CD1c-positive myeloid dendritic cell (primary cell): ENCODE data around the gene SFXN1.
"Not testable (repeated sequence)": the region's sequence is repeated elsewhere in the genome, so short reads cannot be mapped to it uniquely, and the experiment has no call there.

Source experiments
- DNase-seq: peaks from one replicate; pipeline ENCODE4 v3.0.0-alpha.2; 2016; ENCODE audit errors: extremely low spot score

SFXN1 gene

DNA sequence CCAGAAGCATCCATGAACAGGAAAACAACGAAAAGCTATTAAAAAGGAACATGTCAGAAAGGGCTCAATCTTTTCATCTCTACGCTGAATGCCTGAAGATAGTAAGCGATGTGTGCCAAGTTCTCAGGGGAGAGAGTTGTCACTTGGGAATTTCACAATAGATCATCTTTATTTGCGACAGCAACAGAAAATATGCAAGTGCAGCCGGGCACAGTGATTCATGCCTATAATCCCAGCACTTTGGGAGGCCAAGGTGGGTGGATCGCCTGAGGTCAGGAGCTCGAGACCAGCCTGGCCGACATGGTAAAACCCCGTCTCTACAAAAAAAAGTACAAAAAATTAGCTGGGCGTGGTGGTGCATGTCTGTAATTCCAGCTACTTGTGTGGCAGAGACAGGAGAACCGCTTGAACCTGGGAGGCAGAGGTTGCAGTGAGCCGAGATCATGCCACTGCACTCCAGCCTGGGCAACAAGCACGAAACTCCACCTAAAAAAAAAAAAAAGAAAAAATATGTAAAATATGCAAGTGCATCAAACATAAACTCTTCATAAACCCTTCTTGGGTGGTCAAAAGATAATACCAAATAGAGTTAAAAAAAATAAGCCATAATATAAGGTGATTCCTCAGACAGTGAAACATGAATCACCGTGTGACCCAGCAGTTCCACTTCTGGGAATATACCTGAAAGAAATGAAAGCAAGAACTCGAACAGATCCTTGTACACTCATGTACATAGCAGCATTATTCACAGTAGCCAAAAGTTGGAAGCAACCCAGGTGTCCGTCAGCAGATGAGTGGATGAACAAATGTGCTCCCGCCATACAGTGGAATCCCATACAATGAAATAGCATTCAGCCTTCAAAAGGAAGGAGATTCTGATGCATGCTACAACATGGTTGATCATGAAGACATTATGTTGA, 16.2 kb downstream of the SFXN1 start:
- no peak for DNase-seq

- no peak for DNase-seq
These were observed 23.4 kb downstream of the SFXN1 start for GRCh38 chr5:175501759-175502158.

DNA sequence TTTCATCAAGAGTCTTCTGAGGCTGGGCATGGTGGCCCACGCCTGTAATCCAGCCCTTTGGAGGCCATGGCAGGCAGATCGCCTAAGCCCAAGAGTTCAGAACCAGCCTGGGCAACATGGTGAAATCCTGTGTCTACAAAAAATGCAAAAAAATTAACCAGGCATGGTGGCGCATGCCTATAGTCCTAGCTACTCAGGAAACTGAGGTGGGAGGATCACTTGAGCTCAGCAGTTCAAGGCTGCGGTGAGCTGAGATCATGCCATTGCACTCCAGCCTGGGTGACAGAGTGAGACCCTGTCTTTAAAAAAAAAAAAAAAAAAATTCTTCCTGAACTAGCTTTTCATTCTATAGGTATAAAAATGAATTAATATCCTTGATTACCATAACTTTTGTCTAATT, 29.3 kb downstream of the SFXN1 start:
- DNase-seq = not testable (repeated sequence)

GRCh38 chr5:175508896-175509295, 30.5 kb downstream of the SFXN1 start:
- no peak for DNase-seq

- no peak for DNase-seq
These were observed 34.9 kb downstream of the SFXN1 start for GRCh38 chr5:175513297-175513696.

DNA sequence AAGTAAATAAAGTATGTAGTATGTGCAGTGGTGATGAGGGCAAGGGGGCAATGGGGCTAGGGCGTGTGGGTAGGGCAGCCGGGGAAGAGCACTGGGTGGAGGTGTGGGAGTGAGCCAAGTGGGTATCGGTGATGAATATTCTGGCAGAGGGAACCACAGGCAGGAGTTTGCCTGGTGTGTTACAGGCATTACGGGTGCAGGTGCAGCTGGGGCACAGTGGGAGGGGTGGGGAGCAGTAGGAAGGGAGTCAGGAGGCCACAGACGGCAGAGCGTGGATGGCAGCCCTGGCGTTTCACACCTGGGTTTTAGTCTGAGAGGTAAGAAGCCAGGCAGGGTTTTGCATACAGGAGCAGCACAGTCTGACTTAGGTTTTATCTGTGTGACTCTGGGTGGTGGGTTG, 35.4 kb downstream of the SFXN1 start:
- no peak for DNase-seq

GRCh38 chr5:175516933-175517823, 38.8 kb downstream of the SFXN1 start:
- no peak for DNase-seq

DNA sequence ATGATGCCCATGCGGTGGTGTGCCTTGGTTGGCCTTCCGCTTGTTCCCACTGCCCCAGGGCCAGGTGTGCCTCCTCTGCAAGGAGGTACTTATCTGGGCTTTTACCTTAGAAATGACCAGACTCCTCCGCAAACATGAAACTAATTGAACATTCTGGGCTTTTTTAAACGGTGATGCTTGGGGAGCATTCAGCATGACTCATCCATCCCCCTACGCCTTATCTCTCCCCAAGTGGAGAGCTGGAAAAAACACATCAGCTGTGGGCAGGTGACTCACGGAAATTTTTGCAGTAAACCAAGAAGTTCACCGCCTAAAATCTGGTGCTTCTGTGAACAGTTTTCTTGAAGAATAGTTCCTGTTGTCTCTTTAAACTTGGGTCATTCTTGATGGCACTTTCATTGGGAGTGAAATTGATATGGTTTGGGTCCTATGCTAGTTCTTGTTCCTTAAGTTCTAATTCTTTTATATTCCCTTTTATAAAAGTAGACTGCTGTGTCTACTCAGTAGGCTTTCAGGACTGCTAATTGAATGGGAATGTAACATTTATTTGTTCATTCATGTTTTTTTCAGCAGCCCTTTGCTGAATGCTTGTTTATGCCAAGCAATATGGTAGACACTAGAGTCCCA, 39.6 kb downstream of the SFXN1 start:
- no peak for DNase-seq

GRCh38 chr5:175519006-175519405, 40.6 kb downstream of the SFXN1 start:
- DNase-seq = no peak

DNA sequence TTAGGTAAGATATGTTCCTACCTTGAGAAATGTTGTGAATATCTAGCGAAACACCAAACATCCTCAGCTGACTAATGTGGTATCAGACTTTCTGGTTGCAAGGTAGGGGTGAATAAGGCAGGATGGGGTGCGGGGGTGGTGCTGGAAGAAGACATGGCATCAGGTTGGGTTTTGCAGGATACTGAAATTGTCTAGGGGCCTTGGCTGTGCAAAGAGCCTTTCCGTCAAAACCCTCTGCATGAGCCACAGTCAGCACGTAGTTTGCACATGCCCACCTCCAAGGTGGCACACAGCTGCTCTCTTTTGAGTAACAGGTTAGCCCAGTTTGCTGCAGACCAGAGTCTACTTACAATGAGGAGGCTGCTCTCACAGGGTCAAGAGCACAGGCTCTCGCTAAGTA, 42.0 kb downstream of the SFXN1 start:
- no peak for DNase-seq

- DNase-seq = no peak
These were observed 42.5 kb downstream of the SFXN1 start for GRCh38 chr5:175520873-175521272.

DNA sequence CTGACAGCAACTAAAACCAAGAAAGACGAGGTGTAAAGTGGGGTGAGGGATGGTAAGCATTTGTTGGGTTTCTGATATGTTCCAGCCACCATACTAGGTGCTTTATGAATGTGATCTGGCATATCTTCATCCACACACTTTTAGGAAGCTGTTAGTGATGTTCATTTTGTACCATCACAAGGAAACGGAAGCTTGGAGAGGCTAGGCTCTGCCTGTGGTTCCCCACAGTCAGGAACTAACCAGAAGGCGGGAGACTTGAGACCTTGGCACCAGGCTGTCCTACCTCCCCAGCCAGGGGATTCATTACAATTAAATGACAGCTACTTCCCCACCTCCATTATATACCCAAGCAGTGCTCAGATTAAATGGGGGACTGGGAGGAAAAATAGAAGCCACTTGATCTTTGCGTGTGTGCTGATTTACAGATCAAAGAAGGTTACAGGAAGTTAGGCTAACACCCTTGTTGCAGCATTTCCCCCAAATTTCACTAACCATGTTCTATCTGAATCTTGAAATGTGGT, 43.0 kb downstream of the SFXN1 start:
- DNase-seq = peak; percentile 7

DNA sequence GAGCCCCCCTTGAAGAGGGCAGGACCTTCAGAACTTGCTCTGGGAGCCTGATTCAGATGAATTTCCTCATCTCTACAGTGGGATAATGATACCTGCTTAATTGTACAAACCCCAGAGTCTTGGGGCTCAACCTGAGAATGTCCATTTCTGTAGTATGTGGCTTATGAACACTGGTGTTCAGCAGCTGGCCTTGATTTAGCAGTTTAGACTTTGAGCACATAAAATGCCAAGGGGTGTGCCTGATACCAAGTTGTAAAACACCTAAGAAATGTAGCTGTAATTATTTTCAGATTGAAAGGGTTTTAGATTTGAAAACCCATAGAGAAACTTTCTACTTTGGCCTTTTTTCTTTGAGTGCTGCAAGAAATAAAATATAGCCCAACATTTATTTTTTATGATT, 44.9 kb downstream of the SFXN1 start:
- no peak for DNase-seq

DNA sequence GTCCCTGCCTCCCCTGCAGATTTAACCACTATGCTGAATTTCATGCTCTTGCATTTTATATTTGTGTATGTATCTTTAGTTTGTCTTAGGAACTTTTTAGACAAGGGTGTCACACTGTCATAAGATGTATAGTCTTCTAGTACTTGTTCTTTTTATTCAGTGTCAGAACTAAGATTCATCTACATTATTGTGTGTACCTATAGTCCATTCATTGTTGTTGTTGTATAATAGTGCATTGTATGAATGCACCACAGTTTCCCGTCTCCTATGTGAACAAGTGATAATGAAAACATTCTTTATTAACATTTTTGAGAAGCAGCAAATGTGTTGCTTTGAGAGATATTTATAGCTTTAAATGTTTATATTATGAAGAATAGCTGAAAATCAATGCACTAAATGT, 45.9 kb downstream of the SFXN1 start:
- no peak for DNase-seq

DNA sequence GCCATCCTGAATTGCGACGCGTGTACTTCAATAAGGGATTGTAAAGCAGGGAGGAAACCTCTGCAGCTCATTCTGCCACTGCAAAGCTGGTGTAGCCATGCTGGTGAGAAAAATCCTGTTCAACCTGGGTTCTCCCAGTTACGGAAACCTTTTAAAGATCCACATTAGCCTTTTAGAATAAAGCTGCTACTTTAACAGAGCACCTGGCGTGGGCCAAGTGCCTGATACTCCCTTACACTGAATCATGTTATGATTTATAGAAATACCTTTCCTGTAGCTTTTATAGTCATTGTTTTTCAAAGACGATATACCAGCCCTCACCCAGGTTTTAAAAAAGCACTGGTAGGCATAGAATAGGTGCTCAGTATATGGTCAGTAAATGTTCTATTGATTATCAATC, 48.3 kb downstream of the SFXN1 start:
- no peak for DNase-seq

DNA sequence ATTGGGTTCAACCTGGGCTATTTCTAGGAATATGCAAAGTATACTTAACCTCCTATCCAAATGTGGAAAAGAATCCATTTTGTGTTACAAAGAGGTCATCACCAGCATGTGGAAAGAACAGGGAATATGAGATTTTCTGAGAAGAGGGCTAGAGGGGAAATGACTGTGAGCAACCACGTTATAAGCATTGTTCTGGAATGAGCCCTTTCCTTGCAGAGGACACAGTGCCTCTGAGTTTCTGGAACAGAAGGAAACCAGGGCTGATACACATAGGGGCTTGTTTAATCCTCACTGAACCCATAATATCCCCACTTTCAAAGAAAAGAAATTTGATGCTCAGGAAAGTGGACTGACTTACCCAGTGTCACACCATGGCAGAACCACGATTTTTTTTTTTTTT, 53.0 kb downstream of the SFXN1 start:
- no peak for DNase-seq

- peak; percentile 91 for DNase-seq
These were observed 55.9 kb downstream of the SFXN1 start for GRCh38 chr5:175534070-175534932.

GRCh38 chr5:175535331-175535730, 57.0 kb downstream of the SFXN1 start:
- DNase-seq = not testable (repeated sequence)

- DNase-seq = peak; percentile 40
These were observed 57.4 kb downstream of the SFXN1 start for GRCh38 chr5:175535796-175536195.

GRCh38 chr5:175538576-175538975, 60.2 kb downstream of the SFXN1 start:
- DNase-seq = no peak

- no peak for DNase-seq
These were observed 61.6 kb downstream of the SFXN1 start for GRCh38 chr5:175539936-175540335.
